ENCODE results near the gene CMTM1.
"Not testable (repeated sequence)": the region's sequence is repeated elsewhere in the genome, so short reads cannot be mapped to it uniquely, and the experiment has no call there.

The CMTM1 gene

GRCh38 chr16:66592241-66592640, 26.0 kb downstream of the CMTM1 start:
- DNase-seq (ENCODE audit: low read depth) = no peak

GRCh38 chr16:66592814-66593213, 26.6 kb downstream of the CMTM1 start:
- DNase-seq (ENCODE audit: low read depth) = no peak

- no peak for DNase-seq (ENCODE audit: low read depth)
Measured at GRCh38 chr16:66594739-66595138, 28.5 kb downstream of the CMTM1 start.

GRCh38 chr16:66596559-66596958, 30.3 kb downstream of the CMTM1 start:
- not testable (repeated sequence) for DNase-seq (ENCODE audit: low read depth)

GRCh38 chr16:66596986-66597848, 31.0 kb downstream of the CMTM1 start:
- no peak for DNase-seq (ENCODE audit: low read depth)

- no peak for DNase-seq (ENCODE audit: low read depth)
Measured at GRCh38 chr16:66598111-66598510, 31.9 kb downstream of the CMTM1 start.

GRCh38 chr16:66599726-66600125, 33.5 kb downstream of the CMTM1 start:
- no peak for DNase-seq (ENCODE audit: low read depth)

GRCh38 chr16:66600477-66600876, 34.2 kb downstream of the CMTM1 start:
- no peak for DNase-seq (ENCODE audit: low read depth)

- DNase-seq (ENCODE audit: low read depth) = no peak
Measured at GRCh38 chr16:66601471-66601870, 35.2 kb downstream of the CMTM1 start.

GRCh38 chr16:66603537-66604375, 37.5 kb downstream of the CMTM1 start:
- DNase-seq (ENCODE audit: low read depth) = peak; percentile 54

- DNase-seq (ENCODE audit: low read depth) = peak; percentile 77
Measured at GRCh38 chr16:66604376-66605176, 38.3 kb downstream of the CMTM1 start, which contains the start of gene CMTM3. CMTM3 (plus strand) TSS chr16:66604704; CDS start chr16:66604806, 102 bp downstream.

- DNase-seq (ENCODE audit: low read depth) = peak; percentile 34
Measured at GRCh38 chr16:66605177-66605978, 39.1 kb downstream of the CMTM1 start.

- no peak for DNase-seq (ENCODE audit: low read depth)
Measured at GRCh38 chr16:66605979-66606751, 39.9 kb downstream of the CMTM1 start.

GRCh38 chr16:66608241-66609138, 42.3 kb downstream of the CMTM1 start:
- peak; percentile 86 for DNase-seq (ENCODE audit: low read depth)

GRCh38 chr16:66609139-66609510, 42.9 kb downstream of the CMTM1 start:
- DNase-seq (ENCODE audit: low read depth) = no peak

GRCh38 chr16:66610111-66610820, 44.0 kb downstream of the CMTM1 start:
- DNase-seq (ENCODE audit: low read depth) = no peak

- DNase-seq (ENCODE audit: low read depth) = not testable (repeated sequence)
Measured at GRCh38 chr16:66611911-66612310, 45.7 kb downstream of the CMTM1 start.

- no peak for DNase-seq (ENCODE audit: low read depth)
Measured at GRCh38 chr16:66612422-66612821, 46.2 kb downstream of the CMTM1 start.
